NCI-H128 (cell line): ENCODE measurements around the gene TMC6.
"Not testable (repeated sequence)": the region's sequence is repeated elsewhere in the genome, so short reads cannot be mapped to it uniquely, and the experiment has no call there.

Source experiments
- DNase-seq: peaks from one replicate; lab custom pipeline; 2025; ENCODE audit not compliant: unreplicated experiment; lab: John Stamatoyannopoulos, UW

TMC6 gene

GRCh38 chr17:78125138-78125913, 3.2 kb downstream of the TMC6 start:
- no peak for DNase-seq

DNA sequence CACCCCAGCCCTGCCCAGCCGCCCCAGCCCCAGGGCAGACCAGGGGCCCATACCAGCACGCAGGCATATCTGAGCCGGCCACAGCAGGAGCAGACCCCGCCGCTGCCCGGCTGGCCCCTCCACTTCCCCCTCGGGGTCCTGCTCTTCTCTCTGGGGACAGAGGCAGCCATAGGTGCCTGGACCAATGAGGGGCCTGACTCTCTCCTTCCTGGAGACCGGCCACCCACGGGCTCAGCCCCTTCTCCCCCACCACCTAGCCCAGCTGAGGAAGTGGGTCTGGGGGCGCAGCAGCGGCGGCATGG, 3.8 kb downstream of the TMC6 start:
- DNase-seq = no peak

DNA sequence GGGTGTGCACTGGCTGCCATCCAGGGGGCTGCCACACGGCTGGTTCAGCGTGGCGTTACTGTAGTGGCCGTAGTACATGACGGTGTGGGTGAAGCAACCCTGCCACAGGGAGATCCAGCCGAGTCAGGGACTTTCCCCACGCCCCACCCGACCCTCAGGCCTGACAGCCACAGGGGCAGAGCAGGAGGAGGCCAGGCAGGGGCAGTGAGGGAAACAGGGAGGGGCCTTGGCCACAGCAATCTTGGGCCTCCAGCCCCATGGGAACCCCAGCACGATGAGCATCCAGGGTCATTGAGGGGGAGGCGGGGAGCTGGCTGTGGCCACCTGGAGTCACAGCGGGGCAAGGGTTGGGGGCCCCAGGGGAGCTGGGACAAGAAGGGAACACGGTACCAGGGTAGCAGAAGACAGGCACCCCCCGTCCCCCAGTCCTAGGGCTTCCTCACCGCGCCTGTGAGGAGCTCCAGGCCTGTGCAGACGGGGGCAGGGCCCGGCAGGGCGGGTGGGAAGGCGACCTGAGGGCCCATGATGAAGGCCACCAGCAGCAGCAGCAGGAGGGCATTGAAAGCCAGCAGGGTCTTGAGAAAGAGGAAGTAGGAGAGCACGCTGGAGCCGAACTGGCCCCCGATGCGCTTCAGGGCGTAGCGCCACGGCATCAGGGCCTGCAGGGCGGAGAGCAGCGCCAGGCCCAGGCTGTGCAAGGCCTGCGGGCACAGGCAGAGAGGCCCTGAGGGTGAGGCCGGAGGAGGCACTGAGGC, 4.3 kb downstream of the TMC6 start:
- no peak for DNase-seq

GRCh38 chr17:78123258-78123929, 5.2 kb downstream of the TMC6 start:
- DNase-seq = no peak

DNA sequence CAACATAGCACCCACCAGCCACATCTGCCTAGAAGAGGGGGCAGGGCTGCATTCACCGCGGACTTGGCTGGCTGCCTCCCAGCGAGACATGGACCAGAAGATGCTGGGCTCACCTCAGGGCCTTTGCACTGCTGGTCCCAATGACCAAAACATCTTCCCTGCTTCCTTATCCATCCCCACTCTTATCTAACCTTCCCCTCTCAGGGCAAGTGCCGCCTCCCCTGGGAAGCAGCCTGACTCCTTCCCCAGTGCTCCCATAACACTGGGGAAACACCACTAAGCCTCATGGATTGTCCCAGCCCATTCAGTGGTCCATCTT, 5.7 kb downstream of the TMC6 start:
- no peak for DNase-seq

- no peak for DNase-seq
Observed at GRCh38 chr17:78122216-78122930, 6.2 kb downstream of the TMC6 start.

GRCh38 chr17:78121801-78122215, 6.7 kb downstream of the TMC6 start:
- DNase-seq = no peak

GRCh38 chr17:78120971-78121800, 7.4 kb downstream of the TMC6 start:
- no peak for DNase-seq

DNA sequence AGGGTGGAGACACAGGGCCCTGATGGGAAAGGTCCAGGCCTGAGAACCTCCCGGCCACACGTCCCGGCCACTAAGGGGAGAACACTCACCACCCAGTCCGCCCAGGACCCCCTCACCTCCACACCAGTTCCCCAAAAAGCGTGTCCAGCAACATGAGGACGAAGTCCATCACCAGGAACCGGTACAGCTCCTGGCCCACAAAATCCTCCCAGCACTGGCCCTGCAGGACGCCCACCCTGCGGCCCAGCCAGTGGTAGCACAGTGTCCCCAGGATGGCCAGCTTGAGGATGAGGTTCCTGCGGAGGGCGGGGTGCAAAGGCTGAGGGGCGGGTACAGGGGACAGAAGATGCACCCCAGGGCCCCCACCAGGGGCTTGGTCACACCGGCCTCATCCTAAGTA, 8.0 kb downstream of the TMC6 start:
- no peak for DNase-seq

- no peak for DNase-seq
Observed at GRCh38 chr17:78118801-78119241, 9.7 kb downstream of the TMC6 start.

GRCh38 chr17:78117027-78117981, 11.3 kb downstream of the TMC6 start:
- DNase-seq = peak; percentile 5

DNA sequence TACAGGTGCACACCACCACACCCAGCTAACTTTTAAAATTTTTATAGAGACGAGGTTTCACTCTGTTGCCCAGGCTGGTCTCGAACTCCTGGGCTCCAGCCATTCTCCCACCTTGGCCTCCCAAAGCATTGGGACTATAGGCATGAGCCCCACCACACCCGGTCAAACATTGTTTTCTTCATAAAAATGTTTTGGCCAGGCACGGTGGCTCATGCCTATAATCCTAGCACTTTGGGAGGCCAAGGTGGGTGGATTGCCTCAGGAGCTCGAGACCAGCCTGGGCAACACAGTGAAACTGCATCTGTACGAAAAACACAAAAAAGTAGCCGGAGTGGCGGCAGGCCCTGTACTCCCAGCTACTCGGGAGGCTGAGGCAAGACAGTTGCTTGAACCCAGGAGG, 12.1 kb downstream of the TMC6 start:
- no peak for DNase-seq

- DNase-seq = not testable (repeated sequence)
Observed at GRCh38 chr17:78115803-78116202, 12.8 kb downstream of the TMC6 start.

DNA sequence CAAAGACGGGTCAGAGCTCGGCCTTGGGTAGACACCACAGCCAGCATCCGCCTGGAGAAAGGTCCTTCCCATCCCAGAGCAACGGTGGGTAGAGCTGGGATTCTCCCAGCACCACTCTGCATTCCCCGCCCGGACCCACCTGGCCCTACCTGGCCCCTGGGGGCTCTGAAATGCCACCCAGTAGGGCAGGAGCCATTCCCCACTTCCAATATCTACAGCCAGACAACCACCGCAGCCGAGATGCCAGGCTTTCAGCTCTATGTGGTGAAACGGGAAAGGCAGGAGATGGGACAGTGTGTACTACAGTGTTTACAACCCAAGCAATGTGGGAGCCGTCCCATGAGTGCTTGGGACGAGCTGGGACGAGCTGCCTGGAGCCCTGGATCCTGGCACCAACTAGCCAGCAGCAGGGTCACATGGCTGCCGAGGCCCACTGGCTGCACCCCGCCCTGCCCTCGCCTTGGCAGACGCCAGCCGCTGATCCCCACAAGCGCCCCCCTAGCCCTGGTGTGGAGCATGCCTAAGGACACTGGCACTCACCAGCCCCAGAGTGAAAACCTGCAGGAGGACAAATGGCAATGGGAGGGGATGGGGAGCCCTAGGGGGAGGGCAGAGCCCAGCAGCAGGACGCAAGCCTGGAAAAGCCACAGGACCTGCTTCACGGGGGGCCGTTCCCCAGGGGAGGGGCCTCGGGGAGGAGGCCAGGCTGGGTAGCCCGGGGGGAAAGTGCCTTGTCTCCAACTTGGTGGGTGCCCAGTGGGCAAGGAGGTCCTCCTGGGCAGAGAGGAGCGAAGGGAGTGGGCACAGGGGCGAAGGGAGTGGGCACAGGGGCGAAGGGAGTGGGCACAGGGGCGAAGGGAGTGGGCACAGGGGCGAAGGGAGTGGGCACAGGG, 13.5 kb downstream of the TMC6 start:
- no peak for DNase-seq

DNA sequence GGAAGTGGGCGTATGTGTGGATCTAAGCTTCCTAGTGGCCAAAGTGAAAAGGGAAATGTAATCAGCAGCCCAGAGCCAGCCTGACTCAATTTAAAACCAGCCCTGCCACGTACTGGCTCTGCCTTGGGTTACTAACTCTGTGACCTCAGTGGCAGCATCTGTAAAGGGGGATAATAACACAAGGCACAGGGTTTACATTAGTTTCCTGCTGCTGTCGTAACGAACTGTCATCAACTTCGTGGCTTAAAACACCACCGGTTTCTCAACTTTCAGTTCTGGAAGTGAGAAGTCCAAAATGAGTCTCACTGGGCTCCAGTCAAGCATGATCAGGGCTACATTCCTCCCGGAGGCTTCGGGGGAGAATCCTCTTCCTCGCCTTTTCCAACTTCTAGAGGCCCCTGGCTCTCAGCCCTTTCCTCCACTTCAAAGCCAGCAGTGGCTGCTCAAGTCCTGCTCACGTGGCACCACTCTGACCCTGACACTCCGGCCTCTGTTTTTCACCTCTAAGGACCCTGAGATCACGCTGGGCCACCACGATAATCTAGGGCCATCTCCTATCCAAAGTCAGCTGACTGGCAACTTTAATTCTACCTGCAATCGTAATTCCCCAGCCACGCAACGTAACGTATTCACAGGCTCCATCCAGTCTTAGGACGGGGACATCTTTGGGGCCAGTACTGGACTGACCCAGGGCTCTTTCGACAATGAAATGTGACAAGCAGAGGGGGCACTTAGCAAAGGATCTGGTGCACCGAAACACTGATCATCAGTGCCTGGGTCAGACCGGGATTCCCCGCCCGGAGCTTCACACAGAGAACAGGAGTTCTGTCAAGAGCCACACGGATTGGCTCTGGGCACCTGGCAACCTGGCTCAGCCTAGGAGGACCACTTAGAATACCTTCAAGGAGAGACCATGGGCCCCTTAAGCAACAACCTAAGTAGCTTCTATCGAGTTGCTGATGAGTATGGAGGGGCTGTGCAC, 14.5 kb downstream of the TMC6 start:
- DNase-seq = no peak

DNA sequence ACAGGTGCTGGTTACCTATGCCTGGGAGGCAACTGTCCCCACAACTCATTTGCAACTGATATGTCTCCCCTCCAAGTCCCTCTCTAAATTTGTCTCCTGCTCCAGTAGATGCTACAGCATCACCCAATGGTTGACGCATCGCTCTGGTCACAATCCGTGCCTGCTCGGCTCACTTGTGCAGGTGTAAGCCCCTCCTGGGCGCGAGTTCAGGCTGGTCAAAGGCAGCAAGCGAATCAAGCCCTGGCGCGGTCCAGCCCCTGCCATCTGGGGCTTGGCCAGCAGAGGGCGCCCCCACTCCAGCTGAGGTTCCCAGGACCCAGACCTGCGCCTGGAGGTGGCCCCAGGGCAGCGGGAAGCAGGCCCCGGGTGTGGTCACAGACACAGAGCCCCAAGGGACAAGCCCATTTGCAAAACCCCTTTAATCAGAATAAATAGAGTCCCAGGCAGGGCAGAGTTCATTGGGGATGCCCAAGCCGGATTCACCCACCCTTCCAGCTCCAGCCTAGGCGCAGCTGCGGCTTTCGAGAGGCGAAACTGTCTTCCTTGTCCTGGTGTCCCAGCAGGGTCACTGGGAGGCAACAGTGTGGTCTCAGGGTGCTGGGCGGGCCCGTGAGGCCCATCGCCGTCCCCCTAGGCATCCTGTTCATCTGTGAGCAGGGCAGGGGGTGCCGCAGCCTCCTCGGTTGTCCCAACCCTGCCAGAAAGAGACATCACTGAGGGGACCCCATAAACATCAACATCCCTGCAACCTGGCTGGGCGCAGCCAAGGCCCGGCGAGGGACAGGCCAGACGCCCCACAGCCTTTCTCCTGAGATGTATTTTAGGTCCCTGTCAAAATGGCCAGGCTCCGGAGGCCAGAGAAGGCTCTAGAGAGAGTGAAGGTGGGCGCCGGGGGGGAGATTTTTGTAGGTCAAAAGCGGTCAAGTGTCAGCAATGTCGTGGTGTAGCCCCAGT, 15.8 kb downstream of the TMC6 start:
- DNase-seq = peak; percentile 40
